ENCODE results near the gene CLSTN1.

DNA sequence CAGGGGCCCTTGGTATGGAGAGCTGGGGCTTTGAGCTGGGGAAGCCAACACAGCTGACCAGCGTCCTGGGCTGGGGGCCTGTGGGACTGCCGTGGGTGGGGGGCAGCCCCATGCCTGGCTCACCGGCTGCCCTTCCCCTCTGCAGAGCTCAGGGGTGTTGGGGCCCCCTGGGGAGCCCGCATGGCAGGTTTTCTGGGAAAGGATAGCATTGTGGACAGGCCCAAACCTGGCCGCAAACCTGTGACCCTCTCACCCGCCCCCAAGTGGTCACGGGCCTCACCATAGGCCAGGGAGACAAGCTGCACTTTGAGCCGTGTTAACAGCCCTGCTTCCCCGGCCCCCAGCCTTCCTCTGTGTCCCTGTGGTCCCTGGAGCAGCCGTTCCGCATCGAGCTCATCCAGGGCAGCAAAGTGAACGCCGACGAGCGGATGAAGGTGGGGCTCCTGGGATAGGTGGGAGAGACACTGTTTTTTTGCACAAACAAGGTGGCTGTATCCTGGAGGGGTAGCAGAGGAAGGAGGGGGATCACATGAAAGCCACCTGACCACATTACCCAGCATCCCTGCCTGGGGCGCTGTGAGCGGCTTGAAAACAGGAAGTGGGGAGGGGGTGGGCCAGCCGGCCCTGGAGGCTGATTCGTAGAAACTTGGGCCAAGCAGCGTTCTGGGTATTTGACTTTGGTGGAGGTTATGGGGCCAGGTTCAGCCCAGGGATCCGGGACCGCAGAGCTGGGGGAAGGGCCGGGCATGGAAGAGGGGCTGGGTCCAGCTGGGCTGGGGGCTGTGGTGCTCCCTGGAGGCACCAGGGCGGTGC, 106.4 kb downstream of the CLSTN1 start:
- TF ChIP-seq, protein P1, sequence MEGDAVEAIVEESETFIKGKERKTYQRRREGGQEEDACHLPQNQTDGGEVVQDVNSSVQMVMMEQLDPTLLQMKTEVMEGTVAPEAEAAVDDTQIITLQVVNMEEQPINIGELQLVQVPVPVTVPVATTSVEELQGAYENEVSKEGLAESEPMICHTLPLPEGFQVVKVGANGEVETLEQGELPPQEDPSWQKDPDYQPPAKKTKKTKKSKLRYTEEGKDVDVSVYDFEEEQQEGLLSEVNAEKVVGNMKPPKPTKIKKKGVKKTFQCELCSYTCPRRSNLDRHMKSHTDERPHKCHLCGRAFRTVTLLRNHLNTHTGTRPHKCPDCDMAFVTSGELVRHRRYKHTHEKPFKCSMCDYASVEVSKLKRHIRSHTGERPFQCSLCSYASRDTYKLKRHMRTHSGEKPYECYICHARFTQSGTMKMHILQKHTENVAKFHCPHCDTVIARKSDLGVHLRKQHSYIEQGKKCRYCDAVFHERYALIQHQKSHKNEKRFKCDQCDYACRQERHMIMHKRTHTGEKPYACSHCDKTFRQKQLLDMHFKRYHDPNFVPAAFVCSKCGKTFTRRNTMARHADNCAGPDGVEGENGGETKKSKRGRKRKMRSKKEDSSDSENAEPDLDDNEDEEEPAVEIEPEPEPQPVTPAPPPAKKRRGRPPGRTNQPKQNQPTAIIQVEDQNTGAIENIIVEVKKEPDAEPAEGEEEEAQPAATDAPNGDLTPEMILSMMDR (IDR thresholded peaks at IDR 0.05) = peak; percentile 12
- no peak for TF ChIP-seq EZH2 (IDR thresholded peaks at IDR 0.05; ENCODE audit: borderline replicate concordance, insufficient read depth, low read depth, low read length, poor library complexity, severe bottlenecking)

Measured in B cell (primary cell).